ENCODE measurements around the gene EDEM3. TPM values are rescaled to one million over a fixed set of nuclear protein-coding genes. Genes with fewer than 3 reads are reported as not detected.
"Not testable (repeated sequence)": the region's sequence is repeated elsewhere in the genome, so short reads cannot be mapped to it uniquely, and the experiment has no call there.

The EDEM3 gene
- total and polyA plus RNA-seq, 9 donors, result 7.1 to 22.7 (median 18.5) TPM

- no peaks in the 10 kb centered on the region for H3K27me3 ChIP-seq
- no peak for TF ChIP-seq CTCF (IDR thresholded peaks at IDR 0.05)
- TF ChIP-seq POLR2A (IDR thresholded peaks at IDR 0.05), result no peak
- WGBS, 3 donors, result 91 to 93% (median 92%) methylated on average over 5 of the region's 5 CpGs
- H3K9me3 ChIP-seq, result no peaks in the 10 kb centered on the region
- intact Hi-C loops (cut with DNase I), result no loop called here
- DNase-seq, result no peak
- no peak overlapping the region for H3K27ac ChIP-seq
- no peaks in the 10 kb centered on the region for H3K4me1 ChIP-seq (ENCODE audit: insufficient read depth)
- H3K36me3 ChIP-seq, result no peaks in the 10 kb centered on the region
- no peak overlapping the region for H3K4me3 ChIP-seq
Measured at GRCh38 chr1:184767591-184767990, 12.9 kb upstream of the EDEM3 start.

GRCh38 chr1:184764483-184764882, 9.8 kb upstream of the EDEM3 start:
- DNase-seq, result no peak
- TF ChIP-seq POLR2A (IDR thresholded peaks at IDR 0.05) (no peak), EP300 (IDR thresholded peaks at IDR 0.05) (no peak), CTCF (IDR thresholded peaks at IDR 0.05) (no peak)

GRCh38 chr1:184763520-184763919, 8.9 kb upstream of the EDEM3 start:
- H3K4me1 ChIP-seq (ENCODE audit: insufficient read depth); H3K36me3 ChIP-seq; intact Hi-C loops (cut with DNase I); H3K9me3 ChIP-seq; H3K4me3 ChIP-seq; H3K27me3 ChIP-seq; DNase-seq; H3K27ac ChIP-seq: not testable (repeated sequence)
- 92 to 93% (median 93%) methylated on average over 3 of the region's 3 CpGs for WGBS, 3 donors

More at GRCh38 chr1:184764483-184764882, 9.8 kb upstream of the EDEM3 start:
- H3K4me3 ChIP-seq, result no peak overlapping the region
- H3K9me3 ChIP-seq, result no peaks in the 10 kb centered on the region
- no peak overlapping the region for H3K27ac ChIP-seq
- no peaks in the 10 kb centered on the region for H3K4me1 ChIP-seq (ENCODE audit: insufficient read depth)
- no peaks in the 10 kb centered on the region for H3K36me3 ChIP-seq
- intact Hi-C loops (cut with DNase I), result no loop called here
- no peaks in the 10 kb centered on the region for H3K27me3 ChIP-seq
- WGBS, 3 donors, result 90 to 98% (median 92%) methylated on average over 1 of the region's 1 CpG

- Histone ChIP-seq H3K27ac (no peak overlapping the region), H3K9me3 (no peaks in the 10 kb centered on the region), H3K4me1 (ENCODE audit: insufficient read depth) (no peaks in the 10 kb centered on the region), H3K4me3 (no peak overlapping the region), H3K27me3 (no peaks in the 10 kb centered on the region), H3K36me3 (no peaks in the 10 kb centered on the region)
- WGBS, 3 donors, result 81 to 88% (median 85%) methylated on average over 4 of the region's 4 CpGs
- intact Hi-C loops (cut with DNase I), result no loop called here
- no peak for DNase-seq
- TF ChIP-seq POLR2A (IDR thresholded peaks at IDR 0.05), result no peak
- TF ChIP-seq EP300 (IDR thresholded peaks at IDR 0.05), result no peak
- TF ChIP-seq CTCF (IDR thresholded peaks at IDR 0.05), result no peak
Measured at GRCh38 chr1:184761969-184762485, 7.4 kb upstream of the EDEM3 start.

GRCh38 chr1:184759651-184760050, 5.0 kb upstream of the EDEM3 start:
- intact Hi-C loops (cut with DNase I), result loop anchor here in 1 of 4 donors (10.0 kb wide), 1 partner anchor 555 kb away; the partner anchor contains the start of gene IVNS1ABP
- no peak overlapping the region for H3K4me3 ChIP-seq
- no peak for DNase-seq
- no peaks in the 10 kb centered on the region for H3K27me3 ChIP-seq
- H3K36me3 ChIP-seq, result no peaks in the 10 kb centered on the region
- 89 to 92% (median 92%) methylated on average over 4 of the region's 4 CpGs for WGBS, 3 donors
- H3K4me1 ChIP-seq (ENCODE audit: insufficient read depth), result no peaks in the 10 kb centered on the region
- H3K27ac ChIP-seq, result no peak overlapping the region
- TF ChIP-seq EP300 (IDR thresholded peaks at IDR 0.05) (no peak), POLR2A (IDR thresholded peaks at IDR 0.05) (no peak), CTCF (IDR thresholded peaks at IDR 0.05) (no peak)
- H3K9me3 ChIP-seq, result no peaks in the 10 kb centered on the region
